Adipocyte (in vitro differentiated cells): ENCODE measurements around the gene CPEB4.
A peak's percentile ranks its signal among the peaks of the same experiment; 100 is the strongest.

Experiments
- DNase-seq: peaks from one replicate; pipeline ENCODE4 v3.0.0-alpha.2; 2015; ENCODE audit warnings: low read depth
- H3K27me3 ChIP-seq: replicated peaks from 2 replicates; pipeline ENCODE4 v1.7.0; 2013; ENCODE audit warnings: mild to moderate bottlenecking, low read length, moderate library complexity; ENCODE audit not compliant: control insufficient read depth, insufficient read depth
- H3K36me3 ChIP-seq: 2 replicates; pipeline ENCODE4 v1.7.0; 2013; ENCODE audit warnings: low read length, mild to moderate bottlenecking, moderate library complexity; ENCODE audit not compliant: control insufficient read depth, insufficient read depth, severe bottlenecking
- H3K4me1 ChIP-seq: 2 replicates; pipeline ENCODE4 v1.7.0; 2013; ENCODE audit warnings: mild to moderate bottlenecking, low read length, moderate library complexity; ENCODE audit not compliant: control insufficient read depth, insufficient read depth
- H3K4me3 ChIP-seq: 2 replicates; pipeline ENCODE4 v1.7.0; 2013; ENCODE audit warnings: mild to moderate bottlenecking, low read length, moderate library complexity
- H3K9ac ChIP-seq: 2 replicates; pipeline ENCODE4 v1.7.0; 2013; ENCODE audit warnings: mild to moderate bottlenecking, low read length, moderate library complexity
- H3K9me3 ChIP-seq: 2 replicates; pipeline ENCODE4 v1.7.0; 2013; ENCODE audit warnings: mild to moderate bottlenecking, low read length, moderate library complexity; ENCODE audit not compliant: control insufficient read depth

Gene CPEB4

GRCh38 chr5:173887610-173888472 is at the start of gene CPEB4:
CPEB4 (plus strand) TSS chr5:173888349; CDS start chr5:173889734, 1,385 bp downstream.
- Histone ChIP-seq H3K4me3 (peak within 1 kb of the TSS; percentile 86), H3K27me3 (no peaks in the 10 kb centered on the region), H3K9me3 (no peaks in the 10 kb centered on the region), H3K36me3 (no peaks in the 10 kb centered on the region), H3K4me1 (peaks cover 24% of the 10 kb centered on the region), H3K9ac (peak within 1 kb of the TSS; percentile 87)
- DNase-seq = peak; percentile 100

GRCh38 chr5:173839117-173839713 is 48.9 kb upstream of the CPEB4 start:
- Histone ChIP-seq H3K27me3 (peaks cover 3% of the 10 kb centered on the region), H3K4me1 (no peaks in the 10 kb centered on the region), H3K4me3 (no peak overlapping the region), H3K9me3 (no peaks in the 10 kb centered on the region), H3K9ac (no peak overlapping the region), H3K36me3 (no peaks in the 10 kb centered on the region)
- no peak for DNase-seq

GRCh38 chr5:173840111-173840983 is 47.8 kb upstream of the CPEB4 start:
- Histone ChIP-seq H3K4me3 (no peak overlapping the region), H3K4me1 (no peaks in the 10 kb centered on the region), H3K9me3 (no peaks in the 10 kb centered on the region), H3K27me3 (peaks cover 3% of the 10 kb centered on the region), H3K36me3 (no peaks in the 10 kb centered on the region), H3K9ac (no peak overlapping the region)
- DNase-seq = no peak

- no peak overlapping the region for H3K4me3 ChIP-seq
- peaks cover 3% of the 10 kb centered on the region for H3K27me3 ChIP-seq
- no peaks in the 10 kb centered on the region for H3K36me3 ChIP-seq
- H3K4me1 ChIP-seq = no peaks in the 10 kb centered on the region
- H3K9ac ChIP-seq = no peak overlapping the region
- no peak for DNase-seq
- H3K9me3 ChIP-seq = peaks cover 3% of the 10 kb centered on the region
Observed at GRCh38 chr5:173841710-173842109, 46.4 kb upstream of the CPEB4 start.

- H3K36me3 ChIP-seq = no peaks in the 10 kb centered on the region
- no peak for DNase-seq
- H3K4me3 ChIP-seq = no peak overlapping the region
Observed at GRCh38 chr5:173843794-173844193, 44.4 kb upstream of the CPEB4 start.

GRCh38 chr5:173845321-173845720 is 42.8 kb upstream of the CPEB4 start:
- Histone ChIP-seq H3K9ac (no peak overlapping the region), H3K4me1 (no peaks in the 10 kb centered on the region), H3K36me3 (no peaks in the 10 kb centered on the region), H3K9me3 (peaks cover 24% of the 10 kb centered on the region), H3K27me3 (peaks cover 3% of the 10 kb centered on the region), H3K4me3 (no peak overlapping the region)
- DNase-seq = no peak

More at GRCh38 chr5:173843794-173844193, 44.4 kb upstream of the CPEB4 start:
- H3K27me3 ChIP-seq = peaks cover 3% of the 10 kb centered on the region
- H3K9ac ChIP-seq = no peak overlapping the region
- no peaks in the 10 kb centered on the region for H3K4me1 ChIP-seq
- H3K9me3 ChIP-seq = peaks cover 15% of the 10 kb centered on the region

- Histone ChIP-seq H3K36me3 (no peaks in the 10 kb centered on the region), H3K4me1 (no peaks in the 10 kb centered on the region), H3K9me3 (peaks cover 24% of the 10 kb centered on the region), H3K9ac (no peak overlapping the region), H3K27me3 (no peaks in the 10 kb centered on the region), H3K4me3 (no peak overlapping the region)
- DNase-seq = no peak
Observed at GRCh38 chr5:173846929-173847501, 41.1 kb upstream of the CPEB4 start.

GRCh38 chr5:173848986-173849596 is 39.1 kb upstream of the CPEB4 start:
- no peak for DNase-seq
- H3K36me3 ChIP-seq = no peaks in the 10 kb centered on the region
- H3K4me1 ChIP-seq = no peaks in the 10 kb centered on the region

GRCh38 chr5:173849908-173850307 is 38.2 kb upstream of the CPEB4 start:
- Histone ChIP-seq H3K4me1 (peaks cover 5% of the 10 kb centered on the region), H3K9ac (no peak overlapping the region), H3K36me3 (no peaks in the 10 kb centered on the region), H3K27me3 (no peaks in the 10 kb centered on the region), H3K4me3 (no peak overlapping the region), H3K9me3 (peaks cover 24% of the 10 kb centered on the region)
- no peak for DNase-seq

More at GRCh38 chr5:173848986-173849596, 39.1 kb upstream of the CPEB4 start:
- Histone ChIP-seq H3K9ac (no peak overlapping the region), H3K9me3 (peaks cover 24% of the 10 kb centered on the region), H3K27me3 (no peaks in the 10 kb centered on the region), H3K4me3 (no peak overlapping the region)

- Histone ChIP-seq H3K9ac (no peak overlapping the region), H3K9me3 (peaks cover 21% of the 10 kb centered on the region), H3K4me3 (no peak overlapping the region), H3K27me3 (no peaks in the 10 kb centered on the region), H3K36me3 (no peaks in the 10 kb centered on the region), H3K4me1 (peaks cover 5% of the 10 kb centered on the region)
- DNase-seq = no peak
Observed at GRCh38 chr5:173850659-173851058, 37.5 kb upstream of the CPEB4 start.
